T47D (cell line): Measurements from ENCODE around the gene MFRP.
A peak's percentile ranks its signal among the peaks of the same experiment; 100 is the strongest.

ENCODE experiments used
- DNase-seq, 2 experiments: peaks; one replicate each; pipeline versions ENCODE4 v3.0.0 to v3.0.0-alpha.2; 2011 to 2012; ENCODE audit warnings: low read depth in 1 of 2, low spot score in 1 of 2
- JUND ChIP-seq: IDR thresholded peaks from 2 replicates; pipeline ENCODE4 v1.6.1; 2012; ENCODE audit warnings: low read depth
- in situ Hi-C: cut with HindIII; loops from 2 replicates; pipeline ENCODE4 v1.10.0; 2016; ENCODE audit warnings: low sequenced_read_pairs, low pct_unique_long_range_greater_than_20kb

MFRP gene

DNA sequence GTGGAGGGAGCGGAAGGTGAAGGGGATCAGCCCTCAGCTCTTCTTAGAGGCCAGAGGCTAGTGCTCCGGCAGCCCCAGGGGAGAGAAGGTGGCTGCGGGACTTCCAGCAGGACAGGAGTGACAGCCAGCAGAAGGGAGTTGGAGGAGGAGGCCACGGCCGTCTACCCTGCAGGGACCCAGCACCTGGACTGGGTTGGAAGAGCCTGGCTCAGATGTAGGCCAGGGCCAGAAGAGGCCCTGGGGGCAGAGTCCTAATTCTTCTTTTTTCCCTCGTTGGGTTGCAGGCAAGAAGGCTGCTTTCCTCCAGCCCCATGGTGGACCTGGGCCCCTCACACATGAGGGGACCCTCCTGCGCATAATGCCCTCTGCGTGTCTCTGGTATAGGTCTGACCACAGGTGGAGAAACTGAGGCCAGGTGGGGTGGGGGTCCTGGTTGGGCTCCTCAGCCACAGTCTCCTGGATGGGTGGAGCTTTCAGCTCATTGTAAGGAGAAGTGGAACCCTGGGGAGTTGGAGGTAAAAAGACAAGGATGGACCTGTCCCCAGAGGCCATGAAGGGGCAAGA is 27.3 kb downstream of the MFRP start:
- in situ Hi-C loops = no loop called here
- no peak for TF ChIP-seq JUND

DNA sequence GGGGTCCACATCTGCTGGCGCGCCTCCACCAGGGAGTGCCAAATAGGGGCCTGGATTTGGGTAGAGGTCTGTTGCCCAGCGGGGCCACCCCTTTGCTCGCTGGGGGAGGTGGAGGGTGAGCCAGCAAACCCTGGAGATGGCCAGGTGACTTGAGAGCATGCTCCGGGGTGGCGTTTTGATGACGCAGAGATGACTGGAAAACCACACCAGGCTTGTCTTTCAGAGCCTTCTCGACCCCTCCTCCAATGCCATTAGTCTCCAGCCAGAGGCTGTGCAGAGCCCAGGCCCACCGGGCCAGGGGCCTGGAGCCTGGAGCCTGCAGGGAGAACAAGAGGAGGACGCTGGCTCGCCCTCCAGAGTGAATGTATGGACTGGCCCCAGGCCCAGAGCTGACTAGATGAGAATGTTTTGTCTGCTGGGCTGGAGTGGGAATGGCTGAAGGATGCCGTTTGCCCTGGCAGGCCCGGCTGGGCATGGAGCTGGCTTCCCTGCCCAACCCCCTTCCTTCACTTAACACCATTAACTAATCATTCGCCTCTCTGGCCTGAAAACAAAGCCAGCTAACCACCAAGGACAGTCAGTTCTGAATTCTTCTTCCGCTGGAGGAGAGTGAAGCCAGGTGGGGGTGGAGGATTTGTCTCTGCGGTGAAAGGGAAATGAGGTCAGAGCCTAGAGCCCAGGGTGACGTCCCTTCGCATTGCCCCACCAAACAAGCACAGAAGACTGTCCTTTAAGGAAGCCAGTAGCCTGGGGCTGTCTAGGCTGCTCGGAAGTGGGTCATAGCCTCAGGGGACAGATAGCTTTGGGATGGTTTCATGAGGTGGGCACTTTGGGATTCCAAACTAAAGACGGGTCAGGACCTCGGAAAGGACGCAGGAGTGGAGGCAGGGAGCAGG is 28.0 kb downstream of the MFRP start:
- in situ Hi-C loops = no loop called here
- DNase-seq = no peak
- no peak for TF ChIP-seq JUND

More for the DNA sequence above, 27.3 kb downstream of the MFRP start:
- no peak for DNase-seq

- TF ChIP-seq JUND = no peak
- in situ Hi-C loops = no loop called here
- DNase-seq = no peak
Measured at GRCh38 chr11:119317592-119318239, 28.8 kb downstream of the MFRP start.

- DNase-seq = no peak
- no peak for TF ChIP-seq JUND
- in situ Hi-C loops = no loop called here
Measured at GRCh38 chr11:119316729-119317591, 29.5 kb downstream of the MFRP start, which contains the start of gene MCAM. Gene MCAM (minus strand): TSS chr11:119317130. CDS start chr11:119317101, 29 bp downstream.

GRCh38 chr11:119316016-119316728 is 30.3 kb downstream of the MFRP start:
- no peak for DNase-seq
- in situ Hi-C loops = no loop called here
- no peak for TF ChIP-seq JUND

- peak in 1 of 2 experiments; percentile 46 for DNase-seq
- no peak for TF ChIP-seq JUND
- in situ Hi-C loops = no loop called here
Measured at GRCh38 chr11:119315131-119316015, 31.1 kb downstream of the MFRP start.

DNA sequence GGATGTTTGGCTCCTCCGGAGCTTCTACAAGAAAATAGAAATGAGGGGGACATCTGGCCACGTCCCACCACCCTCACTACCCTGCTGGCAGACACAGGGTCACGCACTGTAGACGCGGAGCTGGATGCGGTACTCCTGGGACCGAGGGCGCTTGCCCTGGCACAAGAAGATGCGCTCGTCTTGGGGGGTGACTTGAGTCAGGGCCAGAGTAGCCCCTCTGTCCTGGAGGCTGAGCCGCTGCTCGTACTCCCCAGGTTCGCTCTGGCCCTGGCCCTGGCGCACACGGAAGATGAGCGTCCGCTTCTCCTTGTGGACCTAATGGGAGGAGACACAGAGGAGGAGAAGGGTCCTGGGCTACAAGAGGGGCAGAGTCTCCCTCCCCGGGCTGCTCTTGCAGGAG is 31.8 kb downstream of the MFRP start:
- in situ Hi-C loops = no loop called here
- no peak for DNase-seq
- TF ChIP-seq JUND = no peak

DNA sequence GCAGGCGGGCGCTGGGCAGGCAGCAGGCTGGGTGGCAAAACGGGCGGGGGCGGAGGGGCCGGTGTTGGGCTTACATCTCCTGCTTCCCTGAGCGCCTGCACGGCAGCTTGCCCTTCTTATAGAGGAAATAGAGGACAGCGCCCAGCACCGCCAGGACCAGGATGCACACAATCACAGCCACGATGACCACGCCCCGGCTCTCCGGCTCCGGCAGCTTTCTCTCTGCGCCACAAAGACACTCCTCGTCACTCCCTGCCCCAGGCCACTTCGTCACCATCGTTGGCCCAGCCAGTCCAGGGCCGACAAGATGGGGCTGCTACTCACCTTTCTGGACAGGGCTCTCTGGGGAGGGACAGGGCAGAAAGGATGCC is 35.8 kb downstream of the MFRP start:
- TF ChIP-seq JUND = no peak
- DNase-seq = no peak
- in situ Hi-C loops = no loop called here

DNA sequence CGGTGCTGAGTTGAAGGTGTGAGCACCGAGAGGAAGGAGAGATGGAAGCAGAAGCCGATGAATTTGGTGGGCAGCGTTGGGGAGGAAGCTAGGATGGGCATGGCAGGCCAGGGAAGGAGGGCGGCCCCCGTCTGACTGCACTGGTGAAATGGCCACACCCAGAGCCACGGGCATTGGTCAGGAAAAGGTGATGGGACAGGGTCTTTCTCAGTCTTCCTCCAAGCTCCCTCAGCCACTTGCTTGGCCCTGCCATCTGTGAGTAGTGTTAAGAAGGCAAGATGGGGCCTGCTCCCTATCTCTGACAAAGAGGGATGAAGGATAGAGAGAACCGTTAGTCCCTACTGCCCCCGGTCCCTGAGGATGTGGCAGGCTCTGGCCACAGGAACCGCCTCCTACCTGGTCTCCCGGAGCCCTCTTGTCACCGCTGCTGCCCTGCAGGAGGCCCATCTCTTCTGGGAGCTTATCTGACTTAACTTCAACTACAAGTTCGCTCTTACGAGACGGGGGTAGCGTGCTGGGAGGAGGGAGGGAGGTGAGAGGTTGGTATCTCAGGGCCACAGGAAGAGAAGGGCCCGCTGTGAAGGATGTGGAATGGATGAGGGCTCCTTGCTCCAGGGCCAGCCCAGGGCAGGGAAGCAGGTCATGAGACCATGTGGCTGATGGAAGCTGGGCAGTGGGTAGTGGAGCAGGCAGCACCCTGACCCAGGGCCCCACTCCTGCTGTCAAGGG is 36.4 kb downstream of the MFRP start:
- no peak for TF ChIP-seq JUND
- DNase-seq = no peak
- in situ Hi-C loops = no loop called here

DNA sequence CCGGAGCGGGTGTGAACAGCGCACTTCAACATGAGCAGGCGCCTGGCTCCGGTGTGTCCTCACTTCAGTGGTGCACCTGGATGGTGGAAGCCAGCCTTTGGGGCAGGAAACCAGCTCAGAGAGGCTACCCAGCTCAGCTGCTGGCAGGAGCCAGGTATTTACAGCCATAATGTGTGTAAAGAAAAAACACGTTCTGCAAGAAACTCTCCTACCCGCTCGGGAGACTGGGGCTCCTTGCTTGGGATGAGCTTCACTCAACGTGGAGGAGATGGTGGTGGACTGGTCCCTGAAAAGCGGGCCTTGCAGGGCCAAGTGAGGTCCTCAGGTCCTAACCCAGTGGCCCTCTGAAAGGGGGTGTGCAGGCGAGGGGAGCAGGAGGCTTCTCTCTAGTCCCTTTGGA is 37.1 kb downstream of the MFRP start:
- TF ChIP-seq JUND = no peak
- in situ Hi-C loops = no loop called here
- peak; percentile 74 to 77 for DNase-seq

DNA sequence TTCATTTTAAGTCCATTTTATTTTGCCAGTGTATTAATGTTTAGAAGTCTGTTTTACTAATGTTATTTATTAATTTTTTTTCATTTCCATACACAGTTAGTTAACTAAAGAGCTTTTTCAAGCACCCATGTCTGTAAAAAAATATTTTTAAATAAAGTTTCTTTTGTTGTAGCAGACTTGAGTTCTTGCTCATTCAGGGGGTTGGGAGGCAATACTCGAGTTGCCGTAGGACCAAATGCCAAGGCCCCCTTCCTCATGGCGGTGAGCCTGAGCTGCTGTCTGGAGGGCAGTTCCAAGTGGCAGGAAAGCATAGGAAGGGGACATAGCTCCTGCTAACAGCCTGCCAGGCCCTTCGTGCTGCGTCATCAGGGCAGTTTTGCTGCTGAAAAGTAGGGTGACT is 38.5 kb downstream of the MFRP start:
- TF ChIP-seq JUND = no peak
- DNase-seq = no peak
- in situ Hi-C loops = no loop called here
